Measurements from ENCODE around the gene DISC1. TPM values are rescaled to one million over a fixed set of nuclear protein-coding genes. Genes with fewer than 3 reads are reported as not detected.
A peak's percentile ranks its signal among the peaks of the same experiment; 100 is the strongest.

The DISC1 gene
- total RNA-seq, 4 donors from 2014 or later = 7.1 to 33.4 (median 14.9) TPM

DNA sequence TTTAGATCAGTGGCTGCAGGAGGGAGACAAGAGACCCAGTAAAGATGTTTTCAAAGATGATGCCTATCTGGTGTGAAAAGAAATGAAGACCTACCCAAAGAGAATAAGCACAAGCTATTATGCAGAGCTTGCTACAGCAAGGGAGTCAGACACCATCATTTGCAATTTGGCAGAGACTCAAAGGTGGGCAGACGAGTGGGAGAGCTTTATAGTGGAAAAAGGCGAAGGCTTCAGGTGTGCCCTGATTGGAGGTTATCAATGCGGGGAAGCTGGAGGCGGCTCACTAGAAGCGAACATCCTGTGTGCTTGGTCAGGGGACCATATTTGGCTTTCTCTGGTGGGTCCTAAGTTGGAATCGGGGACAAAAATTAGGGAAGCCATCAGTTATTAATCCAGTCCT, 183.8 kb downstream of the DISC1 start:
- Histone ChIP-seq H3K4me1 (no peaks in the 10 kb centered on the region), H3K36me3 (no peaks in the 10 kb centered on the region), H3K27ac (no peak overlapping the region), H3K9me3 (no peaks in the 10 kb centered on the region), H3K27me3 (no peaks in the 10 kb centered on the region), H3K4me3 (no peak overlapping the region)
- intact Hi-C loops (cut with DNase I; ENCODE audit: low total_unique reads) = no loop called here
- DNase-seq = no peak
- TF ChIP-seq, protein P1, sequence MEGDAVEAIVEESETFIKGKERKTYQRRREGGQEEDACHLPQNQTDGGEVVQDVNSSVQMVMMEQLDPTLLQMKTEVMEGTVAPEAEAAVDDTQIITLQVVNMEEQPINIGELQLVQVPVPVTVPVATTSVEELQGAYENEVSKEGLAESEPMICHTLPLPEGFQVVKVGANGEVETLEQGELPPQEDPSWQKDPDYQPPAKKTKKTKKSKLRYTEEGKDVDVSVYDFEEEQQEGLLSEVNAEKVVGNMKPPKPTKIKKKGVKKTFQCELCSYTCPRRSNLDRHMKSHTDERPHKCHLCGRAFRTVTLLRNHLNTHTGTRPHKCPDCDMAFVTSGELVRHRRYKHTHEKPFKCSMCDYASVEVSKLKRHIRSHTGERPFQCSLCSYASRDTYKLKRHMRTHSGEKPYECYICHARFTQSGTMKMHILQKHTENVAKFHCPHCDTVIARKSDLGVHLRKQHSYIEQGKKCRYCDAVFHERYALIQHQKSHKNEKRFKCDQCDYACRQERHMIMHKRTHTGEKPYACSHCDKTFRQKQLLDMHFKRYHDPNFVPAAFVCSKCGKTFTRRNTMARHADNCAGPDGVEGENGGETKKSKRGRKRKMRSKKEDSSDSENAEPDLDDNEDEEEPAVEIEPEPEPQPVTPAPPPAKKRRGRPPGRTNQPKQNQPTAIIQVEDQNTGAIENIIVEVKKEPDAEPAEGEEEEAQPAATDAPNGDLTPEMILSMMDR (IDR thresholded peaks at IDR 0.05) = no peak
- TF ChIP-seq POLR2A (IDR thresholded peaks at IDR 0.05) = no peak

DNA sequence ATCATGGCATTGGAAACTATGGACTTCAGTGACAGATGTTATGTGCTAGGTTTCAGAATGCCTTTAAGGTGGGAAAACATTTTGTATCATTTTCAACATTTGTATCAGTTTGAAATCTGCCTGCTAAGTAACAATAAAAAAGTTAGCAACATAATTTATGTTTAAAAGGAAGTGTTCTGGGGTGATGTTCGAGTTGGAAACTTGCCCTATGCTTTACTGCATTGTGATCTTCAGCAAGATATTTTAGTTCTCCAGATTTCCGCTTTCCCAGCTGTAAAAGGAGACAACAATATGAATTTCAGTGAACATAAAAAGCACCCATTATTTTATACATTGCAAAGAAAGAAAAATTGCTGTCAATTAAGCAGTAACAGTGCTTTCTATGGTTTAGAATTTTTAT, 187.4 kb downstream of the DISC1 start:
- intact Hi-C loops (cut with DNase I; ENCODE audit: low total_unique reads) = no loop called here
- peak overlapping the region in 1 of 2 donors; percentile 50 for H3K27ac ChIP-seq

DNA sequence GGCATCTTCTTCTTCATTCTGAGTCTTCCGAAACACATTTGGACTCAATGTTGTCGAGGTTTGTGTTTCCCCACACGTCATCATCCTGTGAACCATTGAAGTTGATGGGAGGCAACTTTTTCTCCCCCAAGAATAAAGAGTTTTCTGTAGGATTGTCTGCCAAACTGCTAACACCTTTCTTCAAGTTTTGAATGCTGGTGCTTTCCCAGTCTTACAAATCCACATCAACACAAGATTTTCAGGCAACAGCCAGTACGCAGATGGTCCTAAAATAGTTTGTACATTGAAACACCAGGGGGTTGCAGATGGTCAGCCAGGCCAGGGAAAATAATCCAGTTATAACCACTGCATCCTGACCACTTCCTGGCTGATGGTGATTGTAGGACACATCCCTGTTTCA, 187.9 kb downstream of the DISC1 start:
- Histone ChIP-seq H3K4me1 (no peaks in the 10 kb centered on the region), H3K4me3 (no peak overlapping the region), H3K27me3 (no peaks in the 10 kb centered on the region), H3K36me3 (no peaks in the 10 kb centered on the region), H3K9me3 (no peaks in the 10 kb centered on the region), H3K27ac (peak overlapping the region in 1 of 2 donors; percentile 50)
- intact Hi-C loops (cut with DNase I; ENCODE audit: low total_unique reads) = no loop called here
- no peak for DNase-seq
- no peak for TF ChIP-seq POLR2A (IDR thresholded peaks at IDR 0.05)
- TF ChIP-seq, protein P1 (IDR thresholded peaks at IDR 0.05) = no peak

More for the DNA sequence above, 187.4 kb downstream of the DISC1 start:
- Histone ChIP-seq H3K27me3 (no peaks in the 10 kb centered on the region), H3K4me3 (no peak overlapping the region), H3K4me1 (no peaks in the 10 kb centered on the region), H3K9me3 (no peaks in the 10 kb centered on the region), H3K36me3 (no peaks in the 10 kb centered on the region)
- no peak for TF ChIP-seq POLR2A (IDR thresholded peaks at IDR 0.05)
- TF ChIP-seq, protein P1 (IDR thresholded peaks at IDR 0.05) = no peak
- no peak for DNase-seq

DNA sequence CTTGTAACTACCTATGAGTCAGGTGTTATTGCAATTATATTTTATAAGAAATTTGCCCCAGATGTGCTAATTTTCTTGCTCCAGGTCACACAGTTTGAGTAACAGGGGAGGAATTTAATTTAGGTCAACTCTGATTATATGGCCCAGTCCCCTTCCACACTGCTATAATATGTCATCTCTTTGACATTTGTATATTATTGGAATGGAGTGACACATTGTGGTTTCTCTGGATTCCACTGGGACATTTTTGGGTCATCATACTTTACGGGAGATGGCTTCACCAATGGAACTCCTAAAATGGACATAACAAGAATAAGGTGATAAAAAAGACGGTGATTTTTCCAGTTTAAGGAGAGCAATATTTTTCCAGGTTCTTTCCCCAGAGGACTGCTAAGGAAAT, 191.2 kb downstream of the DISC1 start:
- no peak for DNase-seq
- H3K9me3 ChIP-seq = no peaks in the 10 kb centered on the region
- no peak for TF ChIP-seq POLR2A (IDR thresholded peaks at IDR 0.05)
- TF ChIP-seq, protein P1 (IDR thresholded peaks at IDR 0.05) = no peak
- H3K27ac ChIP-seq = no peak overlapping the region
- H3K4me3 ChIP-seq = no peak overlapping the region
- H3K27me3 ChIP-seq = no peaks in the 10 kb centered on the region
- intact Hi-C loops (cut with DNase I; ENCODE audit: low total_unique reads) = no loop called here
- no peaks in the 10 kb centered on the region for H3K36me3 ChIP-seq
- no peaks in the 10 kb centered on the region for H3K4me1 ChIP-seq

DNA sequence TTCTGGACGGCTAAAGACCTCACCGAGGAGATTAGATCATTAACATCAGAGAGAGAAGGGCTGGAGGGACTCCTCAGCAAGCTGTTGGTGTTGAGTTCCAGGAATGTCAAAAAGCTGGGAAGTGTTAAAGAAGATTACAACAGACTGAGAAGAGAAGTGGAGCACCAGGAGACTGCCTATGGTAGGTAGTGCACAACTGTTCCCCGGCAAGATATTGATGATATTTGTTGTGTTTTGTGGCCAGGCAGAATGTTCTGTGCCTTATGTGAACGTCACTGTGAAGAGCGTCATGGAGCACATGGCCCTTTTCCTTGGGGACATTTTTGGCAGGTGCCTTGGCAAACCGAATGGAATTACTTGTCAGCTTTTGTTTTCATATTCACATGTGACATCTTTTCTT, 191.7 kb downstream of the DISC1 start:
- no peaks in the 10 kb centered on the region for H3K4me1 ChIP-seq
- no peaks in the 10 kb centered on the region for H3K9me3 ChIP-seq
- no peak overlapping the region for H3K27ac ChIP-seq
- no peak for TF ChIP-seq POLR2A (IDR thresholded peaks at IDR 0.05)
- TF ChIP-seq, protein P1 (IDR thresholded peaks at IDR 0.05) = no peak
- DNase-seq = no peak
- no peaks in the 10 kb centered on the region for H3K27me3 ChIP-seq
- intact Hi-C loops (cut with DNase I; ENCODE audit: low total_unique reads) = no loop called here
- H3K4me3 ChIP-seq = no peak overlapping the region
- no peaks in the 10 kb centered on the region for H3K36me3 ChIP-seq

All from uterus (tissue), 4 donors.